Psoas muscle (tissue), 8 donors: Measurements from ENCODE around the gene NOP10. TPM values are rescaled to one million over a fixed set of nuclear protein-coding genes. Genes with fewer than 3 reads are reported as not detected.
A peak's percentile ranks its signal among the peaks of the same experiment; 100 is the strongest.
"Not testable (repeated sequence)": the region's sequence is repeated elsewhere in the genome, so short reads cannot be mapped to it uniquely, and the experiment has no call there.

Source experiments
- ATAC-seq, 4 donors: fragments of 200-7000 bp; cut with Tn5 transposase; one replicate each; pipeline ENCODE4 v1.9.1; 2020; ENCODE audit warnings: moderate library complexity in 3 of 4, mild to moderate bottlenecking in 2 of 4
- DNase-seq, 2 donors: peaks; one replicate each; pipeline ENCODE4 v3.0.0-alpha.2; 2020
- H3K27ac ChIP-seq: fragments of 200-600 bp; one replicate; pipeline ENCODE4 v1.8.0; 2022
- H3K27me3 ChIP-seq, 3 donors: fragments of 200-600 bp in 1 of 3; one replicate each; pipeline versions ENCODE4 v1.6.1 to v1.8.0; 2013 to 2022; ENCODE audit warnings: low read length in 2 of 3, mild to moderate bottlenecking in 2 of 3, moderate library complexity in 1 of 3; ENCODE audit not compliant: insufficient read depth in 3 of 3
- H3K36me3 ChIP-seq, 2 donors: fragments of 200-600 bp in 1 of 2; one replicate each; pipeline versions ENCODE4 v1.6.1 to v1.8.0; 2013 to 2022; ENCODE audit warnings: low read depth in 1 of 2, mild to moderate bottlenecking in 1 of 2, moderate library complexity in 1 of 2; ENCODE audit not compliant: insufficient read depth in 1 of 2
- H3K4me1 ChIP-seq: fragments of 200-600 bp; one replicate; pipeline ENCODE4 v1.8.0; 2022
- H3K4me3 ChIP-seq: fragments of 200-600 bp; one replicate; pipeline ENCODE4 v1.8.0; 2022; ENCODE audit warnings: mild to moderate bottlenecking
- H3K9me3 ChIP-seq: fragments of 200-600 bp; one replicate; pipeline ENCODE4 v1.8.0; 2022
- CTCF ChIP-seq: fragments of 200-600 bp; IDR thresholded peaks from one replicate; pipeline ENCODE4 v1.8.0; 2022; ENCODE audit warnings: antibody characterized with exemption
- WGBS, 3 donors: extraction: QIAGEN DNeasy Blood & Tissue Kit; methylation state at CpG; one replicate each; pipeline versions ENCODE4 v1.1.6 to v1.1.7; 2013; 5-methylcytosine and 5-hydroxymethylcytosine counted together
- intact Hi-C, 2 donors: fragments of 100-400 bp; cut with DNase I; formaldehyde crosslinking; loops; one replicate each; pipeline versions ENCODE4 v1.11.0 to v1.14.2; 2022
- polyA plus RNA-seq, 3 donors: library from polyadenylated mRNA; stranded (reverse); fragments of 200-250 nt; gene quantifications; one replicate each; pipeline ENCODE4 v1.2.3, GENCODE V29; 2013
- total RNA-seq, 4 donors: library from RNA; stranded (reverse); fragmentation: NEBNext Ultra II Directional in 2 of 4; extraction: Animal tissue kit (Norgen Biotek cat#: 25700) in 2 of 4; gene quantifications; one replicate each; pipeline versions ENCODE4 v1.2.1 to v1.2.4, GENCODE V29; 2021 to 2023
- donor health status: healthy with polysubstance abuse.
- donor health status: DM: no; HTN: no; CAD: no; lungs with moderate emphysema.
- donor health status: Bipolar disorder and iron deficiency.
- donor health status: healthy.
- donor health status: DM: yes; HTN: yes; CAD: no.
- donor health status: DM: no; HTN: no; CAD: no.
- donor health status: DM: no; HTN: no; CAD: no.
- donor health status: DM: yes; HTN: yes; CAD: no.

NOP10 gene
- total and polyA plus RNA-seq, 7 donors = 123 to 441 (median 146) TPM

GRCh38 chr15:34353627-34354026 lies 10.7 kb upstream of the NOP10 start:
- Histone ChIP-seq H3K36me3 (peaks cover 0 to 18% of the 10 kb centered on the region in 2 donors), H3K4me3 (no peak overlapping the region), H3K27ac (no peak overlapping the region), H3K9me3 (no peaks in the 10 kb centered on the region), H3K27me3 (no peaks in the 10 kb centered on the region), H3K4me1 (no peaks in the 10 kb centered on the region)
- DNase-seq (no peak), ATAC-seq (no peak)
- 65 to 69% (median 66%) methylated on average over 2 of the region's 2 CpGs for WGBS, 3 donors
- intact Hi-C loops = no loop called here
- no peak for TF ChIP-seq CTCF

GRCh38 chr15:34352996-34353395 lies 10.1 kb upstream of the NOP10 start:
- H3K27me3 ChIP-seq, ATAC-seq, DNase-seq, H3K9me3 ChIP-seq, H3K27ac ChIP-seq, H3K4me1 ChIP-seq, intact Hi-C loops, H3K4me3 ChIP-seq: not testable (repeated sequence)
- 91 to 98% (median 95%) methylated on average over 12 of the region's 12 CpGs for WGBS, 3 donors
- peaks cover 0 to 14% of the 10 kb centered on the region in 2 donors for H3K36me3 ChIP-seq

- Histone ChIP-seq H3K27me3 (no peaks in the 10 kb centered on the region), H3K36me3 (no peaks in the 10 kb centered on the region), H3K27ac (no peak overlapping the region), H3K4me3 (no peak overlapping the region), H3K9me3 (no peaks in the 10 kb centered on the region), H3K4me1 (no peaks in the 10 kb centered on the region)
- intact Hi-C loops = no loop called here
- WGBS, 3 donors = 80 to 82% (median 82%) methylated on average over 4 of the region's 4 CpGs
- DNase-seq (no peak), ATAC-seq (no peak)
- TF ChIP-seq CTCF = no peak
Measured at GRCh38 chr15:34349769-34350168, 6.8 kb upstream of the NOP10 start.

GRCh38 chr15:34348735-34349300 lies 5.9 kb upstream of the NOP10 start:
- H3K27me3 ChIP-seq = no peaks in the 10 kb centered on the region
- no peak for ATAC-seq
- no peak for DNase-seq
- TF ChIP-seq CTCF = no peak
- H3K27ac ChIP-seq = no peak overlapping the region
- intact Hi-C loops = no loop called here
- no peaks in the 10 kb centered on the region for H3K4me1 ChIP-seq
- WGBS, 3 donors = 80 to 90% (median 82%) methylated on average over 1 of the region's 1 CpG
- H3K9me3 ChIP-seq = no peaks in the 10 kb centered on the region
- no peak overlapping the region for H3K4me3 ChIP-seq
- H3K36me3 ChIP-seq = no peaks in the 10 kb centered on the region

GRCh38 chr15:34347951-34348638 lies 5.2 kb upstream of the NOP10 start:
- no peak for ATAC-seq
- Histone ChIP-seq H3K36me3 (no peaks in the 10 kb centered on the region), H3K27me3 (no peaks in the 10 kb centered on the region), H3K4me1 (no peaks in the 10 kb centered on the region), H3K27ac (no peak overlapping the region), H3K4me3 (no peak overlapping the region), H3K9me3 (no peaks in the 10 kb centered on the region)
- intact Hi-C loops = no loop called here
- no peak for DNase-seq
- no peak for TF ChIP-seq CTCF
- WGBS, 3 donors = 79 to 83% (median 81%) methylated on average over 13 of the region's 13 CpGs

- not testable (repeated sequence) for H3K4me1 ChIP-seq, H3K27me3 ChIP-seq, DNase-seq, ATAC-seq, H3K9me3 ChIP-seq
- Histone ChIP-seq H3K36me3 (peaks cover 0 to 26% of the 10 kb centered on the region in 2 donors), H3K27ac (peak overlapping the region; percentile 77), H3K4me3 (peak overlapping the region; percentile 84)
- 41 to 44% (median 43%) methylated on average over 24 to 26 of the region's 26 CpGs for WGBS, 3 donors
- intact Hi-C loops = loop anchor here in 1 of 2 donors (5.0 kb wide), 2 partner anchors 115 to 240 kb away; partner anchors contain the start of genes EMC4, EMC7 and PGBD4
Measured at GRCh38 chr15:34342213-34342736, 661 bp downstream of the NOP10 start.
